GM04503 (cell line): ENCODE data around the gene ZBTB20.
A peak's percentile ranks its signal among the peaks of the same experiment; 100 is the strongest.

Experiments used
- DNase-seq: peaks from one replicate; pipeline ENCODE4 v3.0.0-alpha.2; 2012; ENCODE audit warnings: low read depth

Gene ZBTB20

GRCh38 chr3:114872050-114872449 lies 275.0 kb downstream of the ZBTB20 start:
- DNase-seq, result no peak

GRCh38 chr3:114867835-114868503 lies 279.1 kb downstream of the ZBTB20 start:
- DNase-seq, result no peak

- DNase-seq, result no peak
Measured at GRCh38 chr3:114867359-114867758, 279.7 kb downstream of the ZBTB20 start.

GRCh38 chr3:114866430-114866829 lies 280.7 kb downstream of the ZBTB20 start:
- DNase-seq, result no peak

DNA sequence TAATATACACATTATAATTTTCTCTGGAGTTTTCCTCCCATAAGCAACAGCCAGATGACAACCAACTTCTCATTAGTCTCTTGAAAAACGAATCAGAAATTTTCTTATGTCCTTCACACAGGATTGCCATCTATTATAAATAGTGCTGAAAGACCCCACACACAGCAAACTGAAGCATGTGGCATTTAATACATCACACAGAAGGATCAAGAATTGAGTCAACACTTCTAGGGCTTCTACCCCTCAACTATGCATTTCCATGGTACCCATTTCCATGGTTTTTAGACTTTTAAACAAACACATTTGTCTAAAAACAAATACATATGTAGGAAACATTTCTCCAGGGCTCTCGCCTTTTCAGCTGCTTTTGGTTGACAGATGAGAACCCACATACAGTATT lies 282.1 kb downstream of the ZBTB20 start:
- no peak for DNase-seq

DNA sequence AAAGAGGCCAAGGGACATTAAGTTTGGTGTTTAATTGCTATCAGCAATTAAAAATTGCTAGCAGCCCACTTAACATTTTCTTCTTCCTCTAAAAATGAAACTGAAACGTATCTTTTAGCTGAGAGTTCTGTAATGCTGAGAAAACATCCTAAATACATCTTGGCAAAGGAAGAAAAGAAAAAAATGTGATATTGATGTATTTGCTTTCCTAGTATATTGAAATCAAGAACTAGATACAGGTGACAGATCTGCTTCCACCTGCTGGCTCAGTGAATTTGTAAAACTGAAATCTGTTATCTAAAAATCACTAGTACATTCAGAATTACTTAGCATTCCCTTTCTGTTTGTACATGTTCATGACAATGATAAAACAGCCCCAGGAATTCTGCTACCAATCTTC lies 283.2 kb downstream of the ZBTB20 start:
- no peak for DNase-seq

DNA sequence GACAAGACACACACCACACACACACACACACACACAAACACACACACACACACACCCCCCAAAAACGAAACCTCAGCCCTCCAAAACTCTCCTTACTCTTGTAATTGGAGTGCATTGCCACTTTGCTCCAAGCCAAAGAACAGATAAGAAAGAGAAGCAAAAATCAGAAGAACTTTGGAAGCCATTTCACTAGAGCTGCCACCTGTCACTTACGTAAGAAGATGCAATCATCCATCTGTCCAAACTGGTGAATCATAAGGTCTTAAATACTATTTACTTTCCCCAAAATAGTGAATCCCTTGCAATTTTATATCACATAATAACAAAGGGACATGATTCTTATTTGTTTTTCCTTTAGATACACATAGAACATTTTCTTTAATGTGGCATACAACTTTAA lies 285.4 kb downstream of the ZBTB20 start:
- DNase-seq, result no peak

- DNase-seq, result no peak
Measured at GRCh38 chr3:114860531-114860930, 286.6 kb downstream of the ZBTB20 start.

DNA sequence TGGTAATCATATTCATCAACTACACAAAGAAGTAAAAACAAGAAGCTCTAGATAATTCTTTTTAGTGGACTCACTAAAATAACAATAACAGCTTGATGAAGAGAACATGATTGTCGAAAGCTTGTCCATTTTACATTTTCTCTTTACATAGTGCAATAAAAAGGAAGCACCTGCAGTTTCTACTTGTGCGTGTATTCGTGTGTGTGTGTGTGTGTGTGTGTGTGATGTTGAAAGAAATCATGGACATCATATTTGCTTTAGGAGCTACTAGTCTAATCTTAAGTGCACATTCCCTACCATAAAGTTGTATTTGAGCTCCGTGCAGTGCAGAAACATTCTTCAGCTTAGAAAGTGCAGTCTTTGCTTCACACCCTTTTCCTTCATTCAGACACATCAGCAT lies 288.8 kb downstream of the ZBTB20 start:
- DNase-seq, result no peak

DNA sequence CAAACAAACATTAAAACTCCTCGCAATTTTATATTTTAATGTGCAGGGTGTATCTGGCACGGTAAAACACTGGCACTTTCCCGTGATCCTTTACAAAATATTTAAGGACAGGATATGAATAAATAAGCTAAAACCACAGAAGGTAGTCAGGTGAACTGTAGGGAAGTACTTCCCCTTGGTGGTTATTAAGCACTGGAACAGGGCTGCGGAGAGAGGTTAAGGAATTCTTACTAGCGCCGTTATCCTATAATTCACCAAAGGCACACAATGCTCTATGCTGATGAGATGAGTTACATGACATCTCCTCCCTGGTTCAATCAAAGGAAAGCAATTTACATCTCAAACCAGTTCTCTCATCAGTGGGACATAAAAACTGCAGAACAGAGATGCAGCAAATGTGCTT lies 289.8 kb downstream of the ZBTB20 start:
- DNase-seq, result no peak

DNA sequence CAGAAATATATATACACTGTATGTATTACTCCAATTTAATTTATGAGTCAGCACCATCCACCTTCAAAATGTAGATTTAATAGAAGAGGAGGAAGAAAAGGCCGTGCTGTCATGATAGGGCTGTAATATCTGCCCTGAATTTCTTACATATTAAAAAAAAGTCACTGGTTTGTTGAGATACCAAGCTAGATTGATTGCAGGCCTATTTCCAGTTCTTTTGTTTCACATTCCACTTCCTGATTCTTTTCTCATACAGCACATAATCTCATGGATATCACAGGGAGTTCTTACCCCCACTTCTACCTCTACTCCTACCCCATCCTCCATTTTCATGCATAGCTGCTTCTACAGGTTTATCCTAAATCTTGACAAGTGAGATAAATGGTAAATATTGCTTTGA lies 290.3 kb downstream of the ZBTB20 start:
- no peak for DNase-seq

DNA sequence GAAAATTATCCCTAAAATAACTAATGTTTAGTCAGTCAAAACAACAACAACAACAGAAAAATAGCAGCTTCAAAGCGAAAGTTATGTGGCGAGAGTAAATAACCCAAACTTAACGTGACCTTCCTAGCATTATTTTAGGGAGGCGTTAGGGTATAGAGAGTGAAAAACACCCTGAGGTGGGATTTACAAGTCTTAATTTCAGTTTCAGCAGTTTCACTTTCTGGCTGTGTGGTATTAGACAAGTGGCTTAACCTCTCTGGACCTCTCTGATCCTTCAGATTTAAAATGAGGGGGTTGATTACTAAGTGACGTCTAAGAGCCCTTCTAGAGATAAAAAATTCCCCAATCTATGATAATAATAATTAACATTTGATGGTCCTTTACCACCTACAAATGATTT lies 291.2 kb downstream of the ZBTB20 start:
- no peak for DNase-seq

DNA sequence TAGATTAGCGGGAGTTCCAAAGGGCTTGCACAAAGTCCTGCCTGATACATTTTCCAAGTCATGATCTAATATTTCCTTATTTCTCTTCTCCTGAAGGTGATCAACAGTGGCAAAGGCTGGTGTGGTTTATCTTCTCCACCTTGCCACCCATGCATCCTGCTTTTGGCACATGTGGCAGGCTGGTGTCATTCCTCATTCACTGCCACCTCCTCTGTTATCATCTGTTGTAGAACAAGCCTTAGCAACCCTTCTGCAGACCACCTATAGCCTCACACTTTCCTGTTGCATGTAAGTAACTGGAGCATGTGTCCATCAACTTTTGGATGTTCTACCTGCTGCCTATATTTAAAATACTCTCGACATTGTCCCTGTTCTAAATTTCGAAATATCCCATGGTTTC lies 294.1 kb downstream of the ZBTB20 start:
- DNase-seq, result no peak

DNA sequence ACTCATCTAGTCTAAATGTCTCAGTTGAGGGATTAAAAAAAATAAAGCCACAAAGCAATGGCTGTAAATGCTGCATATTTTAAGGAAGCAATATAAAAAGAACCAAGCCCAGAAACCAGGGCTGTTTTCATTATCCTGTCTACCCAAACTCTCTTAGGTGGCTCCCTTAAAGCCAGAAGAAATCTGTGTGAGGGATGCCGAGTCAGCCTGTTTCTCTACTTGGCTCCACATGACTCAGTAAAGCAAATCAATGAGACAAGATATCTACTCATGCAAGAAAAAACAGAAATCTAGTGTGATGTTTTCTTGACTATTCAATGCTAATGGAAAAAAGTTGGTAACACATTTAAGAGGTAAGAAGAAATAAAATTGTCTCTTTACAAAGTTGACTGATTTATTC lies 296.2 kb downstream of the ZBTB20 start:
- no peak for DNase-seq

- no peak for DNase-seq
Measured at GRCh38 chr3:114848643-114849350, 298.3 kb downstream of the ZBTB20 start.

DNA sequence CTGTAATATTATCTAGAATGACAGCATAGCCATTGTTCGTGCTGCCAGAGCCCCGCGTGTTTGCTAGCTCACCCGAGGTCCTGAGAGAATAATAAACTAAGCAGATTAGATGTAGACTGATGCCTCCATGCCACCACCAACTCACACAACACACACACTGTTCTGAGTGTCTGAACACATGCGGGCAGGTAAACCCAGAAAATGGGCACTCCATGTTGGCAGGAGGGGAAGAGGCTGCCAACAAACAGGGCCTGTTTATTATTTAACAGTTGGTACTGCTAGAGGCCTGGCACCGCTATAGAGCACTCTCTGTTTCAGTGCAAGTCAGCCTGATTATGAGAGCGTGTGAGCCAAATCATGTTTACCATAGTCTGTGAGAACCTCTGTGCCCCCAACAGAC lies 299.0 kb downstream of the ZBTB20 start:
- DNase-seq, result no peak

GRCh38 chr3:114847564-114847963 lies 299.5 kb downstream of the ZBTB20 start:
- no peak for DNase-seq

DNA sequence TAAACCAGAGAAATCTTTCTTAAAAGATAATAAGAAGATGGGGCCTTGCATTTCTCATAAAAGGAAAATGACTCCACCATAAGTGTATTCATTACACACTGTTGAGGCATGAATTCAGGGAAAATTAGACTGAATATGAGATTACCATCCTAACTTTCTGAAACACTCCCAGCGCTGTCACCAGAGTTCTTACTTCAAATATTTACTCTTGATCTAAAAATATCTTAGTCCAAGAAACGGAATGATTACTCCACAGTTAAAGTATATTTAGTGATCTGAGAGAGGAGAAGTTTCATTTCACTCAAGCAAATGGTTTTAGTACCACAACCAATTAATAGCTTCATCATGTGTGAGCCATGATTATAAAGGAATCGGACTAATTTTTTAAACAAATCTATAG lies 300.3 kb downstream of the ZBTB20 start:
- DNase-seq, result peak; percentile 11

DNA sequence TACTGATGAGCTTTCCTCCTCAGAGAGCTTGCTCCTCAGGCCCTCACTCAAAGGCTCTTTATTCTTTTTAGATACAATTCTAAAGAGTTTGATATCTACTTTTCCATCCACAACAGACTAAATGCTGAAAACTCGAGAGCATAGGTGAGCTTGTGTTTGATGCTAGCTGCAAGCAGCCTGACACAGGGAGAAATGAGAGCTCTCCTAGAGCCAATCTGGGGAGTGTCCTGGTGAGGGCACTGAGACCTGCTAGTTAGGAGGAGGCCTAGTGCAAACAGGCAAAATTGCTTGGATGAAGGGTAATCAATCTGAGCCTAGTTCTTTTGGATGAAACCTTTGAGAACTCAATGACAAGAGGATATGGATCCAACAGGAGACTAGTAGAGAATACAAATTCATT lies 300.8 kb downstream of the ZBTB20 start:
- DNase-seq, result no peak

DNA sequence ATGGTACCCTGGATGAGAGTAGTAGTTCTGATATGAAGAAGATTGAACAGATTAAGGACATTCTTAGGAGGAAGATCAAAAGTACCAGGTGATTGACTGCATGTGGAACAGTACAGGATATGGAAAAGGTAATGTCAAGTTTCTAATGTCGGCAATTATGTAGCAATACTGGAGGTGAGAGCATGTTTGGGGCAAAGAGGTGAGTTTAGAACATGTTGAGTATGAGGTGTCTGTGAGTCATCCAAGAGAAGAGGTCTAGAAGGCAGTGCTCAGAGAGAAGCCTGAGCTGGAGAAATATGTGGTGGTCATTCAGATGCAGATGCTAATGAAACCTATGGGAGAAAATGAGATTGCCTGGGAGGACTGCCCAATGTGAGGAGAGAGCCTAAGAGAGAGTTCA lies 305.6 kb downstream of the ZBTB20 start:
- DNase-seq, result no peak

GRCh38 chr3:114839476-114839875 lies 307.6 kb downstream of the ZBTB20 start:
- DNase-seq, result no peak

DNA sequence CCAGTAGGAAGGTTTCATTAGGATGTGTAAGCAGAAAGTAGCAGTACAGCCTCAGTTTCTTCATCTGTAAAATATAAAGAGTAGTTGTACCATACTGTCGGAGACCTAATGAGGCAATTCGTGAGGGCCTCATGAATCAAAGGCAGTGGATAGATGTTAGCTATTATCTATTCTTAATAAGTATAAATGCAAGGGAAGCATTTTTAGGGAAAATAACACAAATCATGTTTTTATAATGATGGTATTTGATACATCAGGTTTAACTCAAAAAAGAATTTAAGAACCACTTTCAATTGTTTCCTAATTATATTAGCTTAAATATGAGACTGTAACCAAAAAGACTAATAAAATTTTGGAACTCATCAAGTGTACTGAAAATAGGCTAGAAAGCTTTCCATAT lies 309.1 kb downstream of the ZBTB20 start:
- DNase-seq, result no peak

DNA sequence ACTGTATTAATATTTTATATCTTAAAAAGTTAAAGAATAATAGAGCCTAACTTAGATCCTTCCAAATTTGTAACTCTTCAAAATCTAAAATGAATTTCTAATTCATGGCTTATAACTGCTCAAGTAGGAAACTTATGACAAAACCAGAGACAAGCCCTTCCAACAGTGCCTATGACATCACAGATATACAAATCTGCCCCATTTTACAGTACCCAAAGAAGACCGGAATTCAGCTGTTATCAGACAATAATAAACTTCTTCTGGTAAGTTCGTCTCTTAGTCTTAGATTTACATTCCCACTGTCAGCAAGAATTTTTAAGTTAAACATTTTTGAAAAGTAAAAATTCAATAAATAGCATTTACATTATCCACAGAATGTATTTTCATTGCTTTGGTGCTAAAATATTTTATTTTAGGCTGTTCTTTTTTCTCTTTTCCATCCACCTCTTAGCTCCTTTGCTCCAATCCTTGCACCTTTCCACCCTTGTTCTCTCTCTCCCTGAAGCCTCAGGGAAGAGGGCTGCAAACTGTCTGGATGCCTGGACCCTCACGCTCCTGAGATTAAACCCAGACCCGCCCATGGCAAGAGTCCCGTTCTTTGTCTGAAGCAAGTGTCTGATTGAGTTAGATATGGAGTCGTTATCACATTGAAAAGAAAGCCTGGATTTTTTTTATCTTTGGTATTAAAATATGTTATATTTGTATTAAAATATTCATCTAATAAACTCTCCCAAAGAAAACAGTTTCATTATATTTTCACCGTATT lies 312.7 kb downstream of the ZBTB20 start:
- no peak for DNase-seq
